22Rv1 (cell line): ENCODE measurements around the gene ADGRL3.
A peak's percentile ranks its signal among the peaks of the same experiment; 100 is the strongest.

Experiments
- H3K27ac ChIP-seq: fragments of 450-650 bp; 2 replicates; pipeline ENCODE4 v1.5.1; 2017
- CTCF ChIP-seq: fragments of 450-650 bp; IDR thresholded peaks from 2 replicates; pipeline ENCODE4 v1.5.1; 2017; ENCODE audit warnings: mild to moderate bottlenecking
- ZFX ChIP-seq: fragments of 450-650 bp; IDR thresholded peaks from 2 replicates; pipeline ENCODE4 v1.6.1; 2017; ENCODE audit warnings: antibody characterized with exemption, borderline replicate concordance

Gene ADGRL3

DNA sequence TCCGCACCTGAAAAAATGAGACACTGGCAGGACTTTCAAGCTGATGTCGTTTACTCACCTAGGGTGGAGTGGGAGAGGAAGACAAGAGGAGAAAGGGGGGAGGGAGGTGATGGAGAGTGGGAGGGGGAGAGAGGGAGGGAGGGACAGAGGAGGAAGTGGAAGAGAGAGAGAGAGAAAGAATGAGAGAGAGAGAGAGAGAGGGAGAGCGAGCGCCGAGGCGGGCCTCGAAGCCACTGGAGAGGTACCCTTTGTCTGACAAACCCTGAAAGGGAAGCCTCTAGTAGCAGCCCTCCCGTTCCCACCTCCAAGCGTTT, 296 bp upstream of the ADGRL3 start:
- no peak for TF ChIP-seq ZFX
- TF ChIP-seq CTCF: no peak
- no peak overlapping the region for H3K27ac ChIP-seq

DNA sequence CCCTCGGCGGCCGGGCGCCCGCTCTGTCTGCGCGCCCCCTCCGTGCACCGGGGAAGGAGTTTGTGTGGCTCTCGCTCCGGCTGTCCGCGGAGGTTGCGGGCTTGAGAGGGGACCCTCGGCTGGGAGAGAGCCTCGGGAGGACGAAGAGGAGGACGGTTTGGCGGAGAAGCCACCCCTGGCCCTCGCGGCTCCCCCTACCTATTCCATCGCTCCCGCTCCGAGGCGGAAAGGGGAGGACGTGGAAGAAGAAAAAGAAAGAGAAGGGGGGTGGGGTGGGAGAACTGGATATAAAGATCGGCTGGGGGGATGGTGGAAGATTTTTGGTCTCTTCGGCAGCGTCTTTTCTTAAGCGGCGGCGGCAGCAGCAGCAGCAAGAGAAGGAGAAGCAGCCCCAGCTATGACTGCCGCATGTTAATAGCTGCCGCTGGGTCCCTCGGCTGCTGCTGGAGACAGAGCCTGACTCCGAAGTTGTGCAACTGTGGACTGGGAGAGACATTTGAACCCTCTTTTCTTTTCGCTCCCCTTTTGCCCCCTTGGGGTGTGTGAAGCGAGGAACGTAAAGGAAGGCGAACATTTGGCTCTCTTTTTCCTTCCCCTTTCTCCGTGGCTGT, 895 bp downstream of the ADGRL3 start:
- H3K27ac ChIP-seq: no peak overlapping the region
- TF ChIP-seq ZFX (no peak), CTCF (no peak)

GRCh38 chr4:61201561-61201960, 1.4 kb downstream of the ADGRL3 start:
- H3K27ac ChIP-seq: no peak overlapping the region
- TF ChIP-seq ZFX: no peak
- no peak for TF ChIP-seq CTCF

- H3K27ac ChIP-seq: no peak overlapping the region
- 0 out of 2 replicates have a peak, but pooled peaks have one; percentile 11 for TF ChIP-seq CTCF
- TF ChIP-seq ZFX: no peak
Observed at GRCh38 chr4:61201961-61202637, 2.0 kb downstream of the ADGRL3 start.

GRCh38 chr4:61202638-61203435, 2.7 kb downstream of the ADGRL3 start:
- no peak overlapping the region for H3K27ac ChIP-seq
- TF ChIP-seq ZFX (no peak), CTCF (no peak)

DNA sequence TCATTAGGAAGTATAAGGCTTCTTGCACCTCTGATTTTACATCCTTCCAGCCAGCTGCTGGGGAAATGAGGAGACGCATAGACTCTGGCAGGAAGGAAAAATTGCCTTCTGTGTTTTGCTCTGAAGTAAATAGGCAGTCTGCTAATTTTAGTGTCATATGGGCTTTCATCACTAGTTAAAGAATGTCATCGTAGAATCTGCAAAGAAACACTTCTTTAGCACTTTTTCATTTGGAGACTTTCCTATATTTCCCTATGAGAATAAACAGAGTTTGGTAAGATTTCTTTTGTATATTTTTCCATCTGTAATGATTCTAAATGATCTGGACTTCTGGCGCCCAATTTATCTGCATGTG, 3.3 kb downstream of the ADGRL3 start:
- TF ChIP-seq ZFX: no peak
- no peak for TF ChIP-seq CTCF
- H3K27ac ChIP-seq: no peak overlapping the region

DNA sequence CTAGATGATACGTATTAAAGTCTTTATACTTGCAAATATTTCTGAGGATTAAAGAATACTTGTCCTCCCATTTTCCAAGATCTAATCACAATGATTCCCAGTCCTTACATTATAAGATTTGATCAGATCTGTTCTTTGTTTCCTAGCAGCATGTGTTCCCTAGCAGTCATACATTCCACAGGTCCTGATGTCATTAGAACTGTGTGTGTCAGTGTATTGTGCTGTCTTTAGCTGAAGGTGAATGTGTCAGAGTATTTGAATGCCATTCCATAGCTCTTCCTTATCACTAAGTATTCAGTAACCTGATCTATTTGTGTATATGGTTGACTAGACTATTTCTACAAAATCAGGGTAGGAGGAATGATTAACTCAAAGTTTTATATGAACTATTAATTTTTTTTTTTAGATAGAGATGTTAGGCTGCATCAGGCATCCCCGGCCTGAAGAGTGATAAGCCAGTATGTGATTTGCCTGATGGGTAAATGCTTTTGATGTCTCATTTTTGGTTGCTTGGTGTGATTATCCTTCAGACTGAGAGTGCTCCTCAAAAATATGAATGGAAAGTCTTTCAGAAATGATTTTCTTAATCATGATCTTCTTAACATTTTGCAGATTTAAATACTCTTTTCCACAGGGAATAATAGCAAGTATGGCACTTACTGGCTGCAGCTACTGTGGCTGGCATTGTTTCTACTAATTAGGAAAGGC, 4.4 kb downstream of the ADGRL3 start:
- no peak overlapping the region for H3K27ac ChIP-seq
- no peak for TF ChIP-seq CTCF
- TF ChIP-seq ZFX: no peak
